GM12878 (cell line): ENCODE results near the gene KCNN1. TPM values are rescaled to one million over a fixed set of nuclear protein-coding genes. Genes with fewer than 3 reads are reported as not detected.

ENCODE experiments used
- ATF2 ChIP-seq: IDR thresholded peaks from 2 replicates; pipeline ENCODE4 v1.6.1; 2012; ENCODE audit warnings: low read length, inconsistent platforms
- E4F1 ChIP-seq: fragments of 450-650 bp; IDR thresholded peaks from 2 replicates; pipeline ENCODE4 v1.6.1; 2018; ENCODE audit warnings: borderline replicate concordance, mild to moderate bottlenecking; ENCODE audit not compliant: partially characterized antibody
- FOXK2 ChIP-seq: fragments of 450-650 bp; IDR thresholded peaks from 2 replicates; pipeline ENCODE4 v1.6.1; 2017; ENCODE audit warnings: mild to moderate bottlenecking, moderate library complexity
- FOXM1 ChIP-seq: IDR thresholded peaks from 2 replicates; pipeline ENCODE4 v1.6.1; 2012; ENCODE audit warnings: low read depth, mild to moderate bottlenecking, inconsistent platforms, low read length, moderate library complexity
- HDGF ChIP-seq: fragments of 450-650 bp; IDR thresholded peaks from 2 replicates; pipeline ENCODE4 v1.6.1; 2016; ENCODE audit warnings: antibody characterized with exemption
- JUNB ChIP-seq: IDR thresholded peaks from 2 replicates; pipeline ENCODE4 v1.6.1; 2016; ENCODE audit warnings: antibody characterized with exemption, mild to moderate bottlenecking
- MTA2 ChIP-seq: fragments of 450-650 bp; IDR thresholded peaks from 2 replicates; pipeline ENCODE4 v1.6.1; 2016; ENCODE audit warnings: low read depth, mild to moderate bottlenecking, moderate library complexity
- NKRF ChIP-seq: fragments of 450-650 bp; conservative IDR thresholded peaks from 2 replicates; pipeline ENCODE4 v1.6.1; 2017; ENCODE audit warnings: mild to moderate bottlenecking, moderate library complexity
- PBX3 ChIP-seq: IDR thresholded peaks from 2 replicates; pipeline ENCODE4 v1.6.1; 2011; ENCODE audit warnings: mild to moderate bottlenecking, low read depth, low read length, moderate library complexity; ENCODE audit not compliant: insufficient replicate concordance
- PKNOX1 ChIP-seq: fragments of 450-650 bp; IDR thresholded peaks from 2 replicates; pipeline ENCODE4 v1.6.1; 2016; ENCODE audit warnings: mild to moderate bottlenecking
- RAD51 ChIP-seq: fragments of 450-650 bp; IDR thresholded peaks from 2 replicates; pipeline ENCODE4 v1.6.1; 2016; ENCODE audit warnings: moderate library complexity, mild to moderate bottlenecking, inconsistent platforms
- STAT3 ChIP-seq: IDR thresholded peaks from 2 replicates; pipeline ENCODE4 v1.6.1; 2011; ENCODE audit warnings: low read depth, low read length, improper control_type of control experiment
- SUPT20H ChIP-seq: IDR thresholded peaks from 2 replicates; pipeline ENCODE4 v1.6.1; 2011; ENCODE audit warnings: low read depth, mild to moderate bottlenecking, low read length, moderate library complexity, borderline replicate concordance; ENCODE audit not compliant: control insufficient read depth
- USF2 ChIP-seq: IDR thresholded peaks from 2 replicates; pipeline ENCODE4 v1.6.1; 2011; ENCODE audit warnings: low read depth, low read length, improper control_type of control experiment, borderline replicate concordance
- WRNIP1 ChIP-seq: IDR thresholded peaks from 2 replicates; pipeline ENCODE4 v1.6.1; 2011; ENCODE audit warnings: low read depth, low read length, improper control_type of control experiment, borderline replicate concordance
- ZNF687 ChIP-seq: fragments of 450-650 bp; IDR thresholded peaks from 2 replicates; pipeline ENCODE4 v1.6.1; 2017; ENCODE audit warnings: mild to moderate bottlenecking, moderate library complexity
- ZSCAN29 ChIP-seq: fragments of 450-650 bp; IDR thresholded peaks from 2 replicates; pipeline ENCODE4 v1.6.1; 2017; ENCODE audit warnings: mild to moderate bottlenecking, moderate library complexity
- polyA plus RNA-seq, 11 experiments: library from polyadenylated mRNA; depleted of rRNA in 4 of 11; unstranded in 6 of 11; stranded (reverse) in 5 of 11; fragments of >200 nt; fragmentation: Nextera tagmentation in 4 of 11; fragmentation: Illumina TruSeq in 1 of 11; extraction: Ambion mirVana in 4 of 11; extraction: Trizol in 1 of 11; gene quantifications; 1 replicate in 1 of 11; 2 replicates in 10 of 11; pipeline versions ENCODE4 v1.2.1 to v1.2.3, GENCODE V29; 2011 to 2016; ENCODE audit warnings: inconsistent platforms in 2 of 11, missing spikeins in 2 of 11, low read depth in 1 of 11
- total RNA-seq, 4 experiments: library from RNA; depleted of rRNA in 3 of 4; stranded (reverse); fragments of >200 nt in 3 of 4; fragmentation: Illumina TruSeq in 1 of 4; extraction: Trizol in 1 of 4; gene quantifications; 2 replicates each; pipeline versions ENCODE4 v1.2.1 to v1.2.3, GENCODE V29; 2013 to 2021

The KCNN1 gene
- total and polyA plus RNA-seq, 10 of the 15 experiments (the other 5 are each of a cell fraction or from before 2014, with no cell fraction given), result 0.02 to 0.95 (median 0.16) TPM; not detected in 1

GRCh38 chr19:17929056-17929455 is 37.9 kb upstream of the KCNN1 start (continued):
- TF ChIP-seq FOXM1 (0 out of 2 replicates have a peak, but pooled peaks have one; percentile 36), HDGF (no peak), FOXK2 (no peak), USF2 (no peak), MTA2 (peak; percentile 67), ATF2 (peak; percentile 69; the same call in 1 of the 2 replicates), SUPT20H (no peak), PBX3 (no peak), NKRF (no peak), JUNB (peak; percentile 88), PKNOX1 (no peak), E4F1 (no peak), RAD51 (no peak), STAT3 (no peak), ZSCAN29 (no peak), WRNIP1 (no peak), ZNF687 (no peak)
